Tibial artery (tissue), 4 donors: ENCODE data around the gene ACVR1.

ENCODE experiments used
- DNase-seq, 2 donors: peaks; one replicate each; pipeline ENCODE4 v3.0.0-alpha.2; 2019
- H3K27ac ChIP-seq, 2 donors: fragments of 200-600 bp; sonication (generic) in 1 of 2; 1 replicate in 1 of 2; 2 replicates in 1 of 2; pipeline ENCODE4 v1.5.1; 2018 to 2019; ENCODE audit warnings: mild to moderate bottlenecking in 1 of 2
- H3K27me3 ChIP-seq, 2 donors: fragments of 200-600 bp; sonication (generic) in 1 of 2; one replicate each; pipeline versions ENCODE4 v1.5.1 to v1.6.0; 2016 to 2019
- H3K36me3 ChIP-seq, 3 donors: fragments of 200-600 bp; sonication (generic) in 2 of 3; one replicate each; pipeline ENCODE4 v1.5.1; 2016 to 2019; ENCODE audit warnings: mild to moderate bottlenecking in 2 of 3
- H3K4me1 ChIP-seq, 4 donors: fragments of 200-600 bp; sonication (generic) in 2 of 4; 1 replicate in 3 of 4; 2 replicates in 1 of 4; pipeline ENCODE4 v1.5.1; 2016 to 2019
- H3K4me3 ChIP-seq, 2 donors: fragments of 200-600 bp; sonication (generic) in 1 of 2; 1 replicate in 1 of 2; 2 replicates in 1 of 2; pipeline ENCODE4 v1.5.1; 2018 to 2019; ENCODE audit warnings: mild to moderate bottlenecking in 2 of 2
- H3K9me3 ChIP-seq, 3 donors: fragments of 200-600 bp; sonication (generic) in 1 of 3; one replicate each; pipeline ENCODE4 v1.5.1; 2016 to 2019
- intact Hi-C: fragments of 100-400 bp; cut with DNase I; formaldehyde crosslinking; loops from one replicate; pipeline ENCODE4 v1.15.0; 2023; ENCODE audit warnings: low total_unique reads
- TF ChIP-seq, protein P1 (sequence below), 2 experiments: fragments of 200-600 bp in 1 of 2; fragments of 450-650 bp in 1 of 2; IDR thresholded peaks; one replicate each; pipeline ENCODE4 v1.5.1; 2017 to 2019; ENCODE audit warnings: antibody characterized with exemption in 2 of 2, mild to moderate bottlenecking in 1 of 2, moderate library complexity in 1 of 2

ACVR1 gene

GRCh38 chr2:157872791-157873190 lies 3.3 kb downstream of the ACVR1 start:
- intact Hi-C loops, result no loop called here
- H3K9me3 ChIP-seq, result no peaks in the 10 kb centered on the region
- no peak overlapping the region for H3K27ac ChIP-seq
- H3K36me3 ChIP-seq, result no peaks in the 10 kb centered on the region
- TF ChIP-seq, protein P1, sequence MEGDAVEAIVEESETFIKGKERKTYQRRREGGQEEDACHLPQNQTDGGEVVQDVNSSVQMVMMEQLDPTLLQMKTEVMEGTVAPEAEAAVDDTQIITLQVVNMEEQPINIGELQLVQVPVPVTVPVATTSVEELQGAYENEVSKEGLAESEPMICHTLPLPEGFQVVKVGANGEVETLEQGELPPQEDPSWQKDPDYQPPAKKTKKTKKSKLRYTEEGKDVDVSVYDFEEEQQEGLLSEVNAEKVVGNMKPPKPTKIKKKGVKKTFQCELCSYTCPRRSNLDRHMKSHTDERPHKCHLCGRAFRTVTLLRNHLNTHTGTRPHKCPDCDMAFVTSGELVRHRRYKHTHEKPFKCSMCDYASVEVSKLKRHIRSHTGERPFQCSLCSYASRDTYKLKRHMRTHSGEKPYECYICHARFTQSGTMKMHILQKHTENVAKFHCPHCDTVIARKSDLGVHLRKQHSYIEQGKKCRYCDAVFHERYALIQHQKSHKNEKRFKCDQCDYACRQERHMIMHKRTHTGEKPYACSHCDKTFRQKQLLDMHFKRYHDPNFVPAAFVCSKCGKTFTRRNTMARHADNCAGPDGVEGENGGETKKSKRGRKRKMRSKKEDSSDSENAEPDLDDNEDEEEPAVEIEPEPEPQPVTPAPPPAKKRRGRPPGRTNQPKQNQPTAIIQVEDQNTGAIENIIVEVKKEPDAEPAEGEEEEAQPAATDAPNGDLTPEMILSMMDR (IDR thresholded peaks at IDR 0.05), result no peak
- H3K27me3 ChIP-seq, result no peaks in the 10 kb centered on the region
- DNase-seq, result no peak
- no peak overlapping the region for H3K4me3 ChIP-seq
- H3K4me1 ChIP-seq, result peaks cover 0 to 60% (median 27%) of the 10 kb centered on the region in 4 donors

DNA sequence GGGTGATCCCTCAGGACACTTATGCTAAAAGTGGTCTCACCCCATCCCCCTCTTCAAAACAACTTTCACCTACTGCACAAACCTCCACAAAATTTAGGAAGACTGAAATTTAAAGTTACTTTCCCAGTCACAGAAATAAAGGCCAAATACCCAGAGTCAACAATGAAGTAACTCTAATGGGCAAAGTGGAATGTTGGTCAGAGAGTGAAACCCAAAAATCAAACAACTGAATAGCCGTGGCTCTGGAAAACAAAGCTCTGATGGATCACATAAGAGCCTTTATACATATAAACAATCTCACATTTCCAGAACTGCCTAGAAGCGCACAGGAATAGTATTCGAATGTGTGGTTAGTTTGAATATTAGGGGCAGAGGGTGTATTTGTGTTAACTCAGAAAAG lies 4.7 kb downstream of the ACVR1 start:
- Histone ChIP-seq H3K4me1 (peaks cover 0 to 71% (median 26%) of the 10 kb centered on the region in 4 donors), H3K27me3 (no peaks in the 10 kb centered on the region), H3K9me3 (no peaks in the 10 kb centered on the region), H3K4me3 (no peak overlapping the region), H3K27ac (no peak overlapping the region), H3K36me3 (no peaks in the 10 kb centered on the region)
- intact Hi-C loops, result no loop called here
- DNase-seq, result no peak
- TF ChIP-seq, protein P1 (IDR thresholded peaks at IDR 0.05), result no peak

DNA sequence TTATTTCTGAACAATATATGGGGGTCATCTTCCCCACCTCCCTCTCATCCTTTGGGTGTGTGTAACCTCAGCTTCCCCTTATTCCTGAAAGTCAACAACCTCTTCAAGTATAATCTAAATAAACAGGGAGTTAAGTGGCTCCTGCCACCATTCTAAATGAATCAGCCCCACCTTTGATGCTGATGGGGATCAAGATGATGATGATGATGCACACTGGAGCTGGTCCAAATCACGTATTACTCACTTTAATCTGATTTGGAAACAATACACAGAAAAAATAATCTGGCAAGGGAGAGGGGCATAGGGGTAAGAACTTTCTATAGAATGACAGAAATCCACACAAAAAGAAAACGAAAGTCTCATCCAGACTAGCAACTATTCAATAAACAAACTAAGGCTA lies 7.1 kb downstream of the ACVR1 start:
- peaks cover 0 to 83% (median 27%) of the 10 kb centered on the region in 4 donors for H3K4me1 ChIP-seq

GRCh38 chr2:157867703-157868102 lies 8.4 kb downstream of the ACVR1 start:
- intact Hi-C loops, result no loop called here
- no peaks in the 10 kb centered on the region for H3K36me3 ChIP-seq
- TF ChIP-seq, protein P1 (IDR thresholded peaks at IDR 0.05), result no peak

More for the DNA sequence above, 7.1 kb downstream of the ACVR1 start:
- H3K36me3 ChIP-seq, result no peaks in the 10 kb centered on the region
- no peaks in the 10 kb centered on the region for H3K9me3 ChIP-seq
- no peak overlapping the region for H3K4me3 ChIP-seq
- TF ChIP-seq, protein P1 (IDR thresholded peaks at IDR 0.05), result no peak
- no peak overlapping the region for H3K27ac ChIP-seq
- intact Hi-C loops, result no loop called here
- no peaks in the 10 kb centered on the region for H3K27me3 ChIP-seq
- DNase-seq, result no peak

DNA sequence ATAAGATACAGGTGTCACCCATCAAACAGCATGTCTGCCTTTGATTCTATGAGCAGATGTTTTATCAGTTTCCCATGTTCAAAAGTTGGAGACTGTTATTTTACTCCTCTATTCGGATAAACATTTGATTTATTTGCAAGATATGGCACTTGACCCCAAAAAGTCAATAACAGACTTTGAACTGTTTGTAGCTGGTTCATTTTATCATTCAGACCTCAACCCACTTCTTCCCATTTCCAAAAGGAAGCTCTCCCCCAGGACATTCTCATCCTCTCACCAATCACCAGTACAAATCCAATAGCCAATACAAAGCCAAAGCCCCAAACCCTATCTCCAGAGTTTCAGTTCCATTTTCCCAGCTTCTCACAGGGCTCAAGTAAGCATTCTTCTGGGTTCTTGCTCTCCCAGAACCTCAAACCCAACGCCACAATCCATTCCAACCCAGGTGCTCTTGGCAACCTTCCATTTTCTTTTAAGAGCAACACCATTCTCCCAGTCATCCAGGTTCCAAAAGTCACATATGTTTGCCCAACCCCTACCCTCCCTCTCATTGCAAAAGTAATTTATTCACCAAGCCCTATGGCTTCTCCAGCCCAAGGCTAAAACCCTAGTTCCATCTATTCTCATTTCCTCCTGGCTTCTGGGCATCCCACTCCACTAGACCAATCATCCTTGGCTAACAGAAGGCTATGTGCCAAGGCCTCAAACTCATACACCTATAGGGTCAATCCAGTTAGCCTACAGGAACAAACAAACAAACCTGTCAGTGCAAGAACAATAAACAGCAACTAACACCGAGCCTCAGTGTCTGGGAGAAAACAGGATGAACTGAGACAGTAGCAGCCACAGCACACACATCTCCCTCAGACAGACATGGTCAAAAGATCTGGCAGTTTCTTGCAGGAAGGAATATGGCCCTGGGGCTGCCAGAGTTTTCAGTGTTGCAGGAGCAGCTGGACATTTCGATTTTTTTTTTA lies 9.2 kb downstream of the ACVR1 start:
- no peaks in the 10 kb centered on the region for H3K9me3 ChIP-seq
- DNase-seq, result no peak
- H3K4me3 ChIP-seq, result no peak overlapping the region
- peaks cover 0 to 63% (median 16%) of the 10 kb centered on the region in 4 donors for H3K4me1 ChIP-seq
- intact Hi-C loops, result no loop called here
- H3K36me3 ChIP-seq, result no peaks in the 10 kb centered on the region
- TF ChIP-seq, protein P1 (IDR thresholded peaks at IDR 0.05), result no peak
- H3K27me3 ChIP-seq, result no peaks in the 10 kb centered on the region
- H3K27ac ChIP-seq, result no peak overlapping the region

More at GRCh38 chr2:157867703-157868102, 8.4 kb downstream of the ACVR1 start:
- H3K27ac ChIP-seq, result no peak overlapping the region
- H3K9me3 ChIP-seq, result no peaks in the 10 kb centered on the region
- H3K4me1 ChIP-seq, result peaks cover 0 to 70% (median 17%) of the 10 kb centered on the region in 4 donors
- no peak overlapping the region for H3K4me3 ChIP-seq
- no peak for DNase-seq
- no peaks in the 10 kb centered on the region for H3K27me3 ChIP-seq
